Endothelial cell (in vitro differentiated cells): Measurements from ENCODE around the gene AFG1L. TPM values are rescaled to one million over a fixed set of nuclear protein-coding genes. Genes with fewer than 3 reads are reported as not detected.

ENCODE experiments used
- DNase-seq: peaks from one replicate; pipeline ENCODE4 v3.0.0; 2021; ENCODE audit warnings: low spot score
- H3K27ac Mint-ChIP-seq: one replicate; pipeline ENCODE4 v1.8.0; 2021; ENCODE audit warnings: mixed read lengths, inconsistent platforms; ENCODE audit not compliant: unreplicated experiment
- H3K27me3 Mint-ChIP-seq: one replicate; pipeline ENCODE4 v1.8.0; 2021; ENCODE audit warnings: mild to moderate bottlenecking, moderate library complexity, mixed read lengths, inconsistent platforms; ENCODE audit not compliant: unreplicated experiment
- H3K36me3 Mint-ChIP-seq: one replicate; pipeline ENCODE4 v1.8.0; 2021; ENCODE audit warnings: mild to moderate bottlenecking, low read depth, mixed read lengths, inconsistent platforms; ENCODE audit not compliant: unreplicated experiment
- H3K4me1 Mint-ChIP-seq: one replicate; pipeline ENCODE4 v1.8.0; 2021; ENCODE audit warnings: mild to moderate bottlenecking, mixed read lengths, inconsistent platforms; ENCODE audit not compliant: unreplicated experiment
- H3K4me3 Mint-ChIP-seq: one replicate; pipeline ENCODE4 v1.8.0; 2021; ENCODE audit warnings: mild to moderate bottlenecking, mixed read lengths, inconsistent platforms; ENCODE audit not compliant: unreplicated experiment
- H3K9me3 Mint-ChIP-seq: one replicate; pipeline ENCODE4 v1.8.0; 2021; ENCODE audit warnings: mixed read lengths, inconsistent platforms; ENCODE audit not compliant: unreplicated experiment
- total RNA-seq: library from RNA; stranded (reverse); fragmentation: NEBNext Ultra II Directional; extraction: Animal tissue kit (Norgen Biotek cat#: 25700); gene quantifications from one replicate; pipeline ENCODE4 v1.2.1, GENCODE V29; 2021; ENCODE audit not compliant: unreplicated experiment
- TF ChIP-seq, protein P1 (sequence below): fragments of 200-600 bp; sonication (generic); IDR thresholded peaks from one replicate; pipeline ENCODE4 v1.5.0; 2021; ENCODE audit warnings: antibody characterized with exemption; ENCODE audit not compliant: unreplicated experiment

AFG1L gene
- total RNA-seq, 1 donor from 2014 or later, result 5.7 TPM

DNA sequence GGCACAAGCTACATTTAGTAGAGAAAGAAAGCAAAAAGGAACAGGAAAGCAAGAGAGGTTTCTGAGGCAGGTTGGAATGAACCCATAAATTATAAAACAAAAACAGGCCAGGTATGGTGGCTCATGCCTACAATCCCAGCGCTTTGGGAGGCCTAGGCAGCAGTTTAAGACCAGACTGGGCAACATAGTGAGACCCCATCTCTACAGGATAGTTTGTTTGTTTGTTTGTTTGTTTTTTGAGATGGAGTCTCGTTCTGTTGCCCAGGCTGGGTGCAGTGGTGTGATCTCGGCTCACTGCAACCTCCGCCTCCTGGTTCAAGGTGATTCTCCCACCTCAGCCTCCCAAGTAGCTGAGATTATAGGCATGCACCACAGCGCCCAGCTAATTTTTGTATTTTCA, 49.0 kb downstream of the AFG1L start:
- Mint-ChIP-seq H3K4me3 (no peak overlapping the region), H3K27ac (no peak overlapping the region), H3K27me3 (peaks cover 1% of the 10 kb centered on the region), H3K36me3 (no peaks in the 10 kb centered on the region), H3K9me3 (no peaks in the 10 kb centered on the region), H3K4me1 (no peaks in the 10 kb centered on the region)
- TF ChIP-seq, protein P1, sequence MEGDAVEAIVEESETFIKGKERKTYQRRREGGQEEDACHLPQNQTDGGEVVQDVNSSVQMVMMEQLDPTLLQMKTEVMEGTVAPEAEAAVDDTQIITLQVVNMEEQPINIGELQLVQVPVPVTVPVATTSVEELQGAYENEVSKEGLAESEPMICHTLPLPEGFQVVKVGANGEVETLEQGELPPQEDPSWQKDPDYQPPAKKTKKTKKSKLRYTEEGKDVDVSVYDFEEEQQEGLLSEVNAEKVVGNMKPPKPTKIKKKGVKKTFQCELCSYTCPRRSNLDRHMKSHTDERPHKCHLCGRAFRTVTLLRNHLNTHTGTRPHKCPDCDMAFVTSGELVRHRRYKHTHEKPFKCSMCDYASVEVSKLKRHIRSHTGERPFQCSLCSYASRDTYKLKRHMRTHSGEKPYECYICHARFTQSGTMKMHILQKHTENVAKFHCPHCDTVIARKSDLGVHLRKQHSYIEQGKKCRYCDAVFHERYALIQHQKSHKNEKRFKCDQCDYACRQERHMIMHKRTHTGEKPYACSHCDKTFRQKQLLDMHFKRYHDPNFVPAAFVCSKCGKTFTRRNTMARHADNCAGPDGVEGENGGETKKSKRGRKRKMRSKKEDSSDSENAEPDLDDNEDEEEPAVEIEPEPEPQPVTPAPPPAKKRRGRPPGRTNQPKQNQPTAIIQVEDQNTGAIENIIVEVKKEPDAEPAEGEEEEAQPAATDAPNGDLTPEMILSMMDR, result no peak
- no peak for DNase-seq

DNA sequence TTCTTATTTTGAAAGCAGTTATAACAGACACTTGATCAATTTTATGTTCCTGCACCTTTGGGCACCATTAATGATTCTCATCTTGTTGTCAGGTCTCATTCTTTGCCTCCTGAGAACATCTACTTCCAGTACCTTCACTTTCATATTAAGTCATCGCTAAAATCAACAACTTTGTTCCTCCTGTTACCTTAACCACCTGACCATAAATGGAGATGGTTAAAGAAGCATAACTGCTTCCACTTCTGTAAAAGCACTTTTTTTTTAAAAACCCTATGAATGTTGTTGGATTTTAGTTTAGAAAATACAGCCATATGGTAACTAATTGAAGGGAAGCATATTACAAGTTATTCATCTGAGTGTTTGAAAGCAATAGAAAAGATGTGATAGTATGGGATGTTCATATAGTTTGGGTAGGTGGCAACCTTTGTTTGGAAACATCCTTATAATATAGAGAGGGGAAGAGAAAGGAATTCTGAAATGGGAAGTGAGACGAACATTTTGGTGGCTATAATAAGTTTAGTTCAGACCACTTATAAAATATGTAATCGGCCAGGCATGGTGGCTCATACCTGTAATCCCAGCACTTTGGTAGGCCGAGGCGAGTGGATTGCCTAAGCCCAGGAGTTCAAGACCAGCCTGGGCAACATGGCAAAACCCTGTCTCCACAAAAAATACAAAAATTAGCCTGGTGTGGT, 53.9 kb downstream of the AFG1L start:
- H3K36me3 Mint-ChIP-seq, result no peaks in the 10 kb centered on the region
- H3K27me3 Mint-ChIP-seq, result no peaks in the 10 kb centered on the region
- peaks cover 1% of the 10 kb centered on the region for H3K4me1 Mint-ChIP-seq
- TF ChIP-seq, protein P1, result no peak
- H3K9me3 Mint-ChIP-seq, result no peaks in the 10 kb centered on the region
- H3K4me3 Mint-ChIP-seq, result no peak overlapping the region
- no peak for DNase-seq
- no peak overlapping the region for H3K27ac Mint-ChIP-seq

DNA sequence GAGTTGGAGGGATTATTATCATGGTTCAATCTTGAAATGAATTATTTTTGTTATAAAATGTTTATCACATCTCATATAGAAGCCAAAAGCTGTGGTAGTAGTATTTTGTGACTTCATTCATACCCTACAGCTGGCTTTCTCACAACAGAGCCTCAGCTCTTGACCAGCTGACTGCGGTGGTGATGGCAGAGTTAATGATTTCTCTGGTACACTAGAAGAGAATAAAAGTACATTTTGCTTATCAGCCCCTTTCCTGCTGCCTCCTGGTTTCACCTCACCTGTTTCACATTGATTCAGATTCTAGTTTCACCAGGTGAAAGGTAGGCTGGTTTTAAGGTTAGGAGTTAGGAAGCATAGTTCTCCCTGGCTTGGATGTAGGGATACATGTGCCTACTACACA, 55.7 kb downstream of the AFG1L start:
- Mint-ChIP-seq H3K4me1 (peaks cover 3% of the 10 kb centered on the region), H3K36me3 (no peaks in the 10 kb centered on the region), H3K27me3 (no peaks in the 10 kb centered on the region), H3K4me3 (no peak overlapping the region), H3K9me3 (no peaks in the 10 kb centered on the region), H3K27ac (no peak overlapping the region)
- TF ChIP-seq, protein P1, result no peak
- no peak for DNase-seq

DNA sequence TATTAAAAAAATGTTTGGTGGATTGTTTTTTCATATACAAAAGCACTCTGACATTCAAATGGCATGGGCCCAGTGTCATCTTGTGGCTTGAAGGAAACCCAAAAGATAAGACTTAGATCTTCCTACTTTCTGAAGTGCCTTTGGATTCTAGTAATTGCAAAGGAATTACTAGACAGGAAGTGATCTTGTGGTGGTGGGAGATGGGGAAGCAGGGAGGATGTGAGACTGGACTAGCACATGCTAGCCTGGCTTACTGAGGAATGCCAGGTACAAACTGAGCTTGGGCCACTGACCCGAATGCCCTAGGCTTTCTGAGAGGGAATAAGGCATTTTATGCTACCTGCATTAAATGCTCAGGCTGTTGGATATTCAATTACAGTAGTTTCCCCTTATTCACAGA, 59.0 kb downstream of the AFG1L start:
- DNase-seq, result no peak
- no peaks in the 10 kb centered on the region for H3K27me3 Mint-ChIP-seq
- no peaks in the 10 kb centered on the region for H3K9me3 Mint-ChIP-seq
- no peak overlapping the region for H3K27ac Mint-ChIP-seq
- peaks cover 3% of the 10 kb centered on the region for H3K4me1 Mint-ChIP-seq
- TF ChIP-seq, protein P1, result no peak
- no peak overlapping the region for H3K4me3 Mint-ChIP-seq
- no peaks in the 10 kb centered on the region for H3K36me3 Mint-ChIP-seq

DNA sequence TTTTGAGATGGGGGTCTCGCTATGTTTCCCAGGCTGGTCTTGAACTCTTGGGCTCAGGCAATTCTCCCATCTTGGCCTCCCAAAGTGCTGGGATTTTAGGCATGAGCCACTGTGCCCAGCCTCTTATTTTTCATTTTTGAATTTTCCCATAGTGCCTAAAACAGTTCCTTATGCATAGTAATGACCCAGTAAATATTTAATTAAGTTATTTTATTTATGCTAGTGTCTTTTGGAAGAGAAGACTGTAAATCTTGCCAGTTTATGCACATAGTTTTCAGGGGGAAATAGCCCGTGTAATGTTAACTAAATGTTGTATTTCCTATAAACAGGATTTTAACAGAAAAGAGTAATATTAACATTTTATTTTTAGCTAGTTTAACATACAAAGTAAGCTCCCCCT, 60.3 kb downstream of the AFG1L start:
- TF ChIP-seq, protein P1, result no peak
- no peak overlapping the region for H3K4me3 Mint-ChIP-seq
- no peaks in the 10 kb centered on the region for H3K9me3 Mint-ChIP-seq
- DNase-seq, result no peak
- no peak overlapping the region for H3K27ac Mint-ChIP-seq
- H3K4me1 Mint-ChIP-seq, result peaks cover 6% of the 10 kb centered on the region
- H3K27me3 Mint-ChIP-seq, result no peaks in the 10 kb centered on the region
- H3K36me3 Mint-ChIP-seq, result no peaks in the 10 kb centered on the region
